Neural progenitor cell (in vitro differentiated cells): ENCODE measurements around the gene RTN1.

Experiments used
- CTCF ChIP-seq: fragments of 200-600 bp; sonication (generic); IDR thresholded peaks from 2 replicates; pipeline ENCODE4 v1.5.1; 2017; ENCODE audit warnings: antibody characterized with exemption, mild to moderate bottlenecking
- EZH2 ChIP-seq: fragments of 200-600 bp; sonication (generic); IDR thresholded peaks from 2 replicates; pipeline ENCODE4 v1.6.1; 2017; ENCODE audit warnings: antibody characterized with exemption, mild to moderate bottlenecking, moderate library complexity

GRCh38 chr14:59698793-59699192 lies 171.8 kb downstream of the RTN1 start:
- no peak for TF ChIP-seq CTCF
- no peak for TF ChIP-seq EZH2
